H1 (cell line): ENCODE measurements around the gene VPS18. TPM values are rescaled to one million over a fixed set of nuclear protein-coding genes. Genes with fewer than 3 reads are reported as not detected.

Experiments used
- CTCF ChIA-PET: fragments of 300-600 bp; sonication (Branson Sonifier 250); formaldehyde crosslinking; loops from one replicate; lab custom pipeline; 2021; ENCODE audit not compliant: partially characterized antibody; lab: Charles Lee
- POLR2A ChIA-PET: fragments of 300-600 bp; sonication (Branson Sonifier 250); formaldehyde crosslinking; loops from one replicate; lab custom pipeline; 2021; ENCODE audit warnings: inconsistent platforms; ENCODE audit not compliant: partially characterized antibody; lab: Charles Lee
- DNase-seq, 2 experiments: peaks; one replicate each; pipeline versions ENCODE4 v3.0.0 to v3.0.0-alpha.2; 2010 to 2022; ENCODE audit warnings: low spot score in 2 of 2, low read depth in 1 of 2, mixed read lengths in 1 of 2
- FAIRE-seq: peaks from 2 replicates; lab custom pipeline; 2011; peaks lifted over from hg19 to GRCh38; lab: Jason Lieb, UNC
- H2AFZ ChIP-seq: 2 replicates; pipeline ENCODE4 v1.8.1; 2012; ENCODE audit warnings: low read length, inconsistent platforms
- H2AK5ac ChIP-seq: 2 replicates; pipeline ENCODE4 v1.6.1; 2013; ENCODE audit warnings: low read depth, low read length
- H2BK120ac ChIP-seq: replicated peaks from 2 replicates; pipeline ENCODE3; 2013; ENCODE audit warnings: low read depth, low read length, inconsistent platforms
- H2BK12ac ChIP-seq: 2 replicates; pipeline ENCODE4 v1.6.1; 2013; ENCODE audit warnings: low read depth, low read length
- H2BK15ac ChIP-seq: 2 replicates; pipeline ENCODE4 v1.6.1; 2013; ENCODE audit warnings: low read length
- H2BK20ac ChIP-seq: 2 replicates; pipeline ENCODE4 v1.6.1; 2013; ENCODE audit warnings: low read length
- H2BK5ac ChIP-seq: 2 replicates; pipeline ENCODE4 v1.6.1; 2013; ENCODE audit warnings: low read depth, low read length
- H3K14ac ChIP-seq: 2 replicates; pipeline ENCODE4 v1.6.1; 2013; ENCODE audit warnings: inconsistent platforms; ENCODE audit not compliant: insufficient read length
- H3K18ac ChIP-seq: 2 replicates; pipeline ENCODE4 v1.6.1; 2013; ENCODE audit warnings: low read length; ENCODE audit errors: extremely low read depth
- H3K23ac ChIP-seq: 2 replicates; pipeline ENCODE4 v1.6.1; 2013; ENCODE audit warnings: inconsistent platforms; ENCODE audit not compliant: insufficient read length
- H3K23me2 ChIP-seq: 2 replicates; pipeline ENCODE4 v1.6.1; 2013; ENCODE audit warnings: low read depth, low read length
- H3K27ac ChIP-seq: 2 replicates; pipeline ENCODE4 v1.6.1; 2011; ENCODE audit warnings: low read depth, low read length, inconsistent platforms
- H3K27me3 ChIP-seq, 4 experiments: replicated peaks in 1 of 4; 1 replicate in 1 of 4; 2 replicates in 3 of 4; pipeline versions ENCODE4 v1.6.1 to v1.8.1; 2011 to 2013; ENCODE audit warnings: low read length in 3 of 4, mild to moderate bottlenecking in 3 of 4, inconsistent platforms in 2 of 4, mixed read lengths in 2 of 4, moderate library complexity in 1 of 4; ENCODE audit not compliant: control insufficient read depth in 3 of 4, insufficient read depth in 3 of 4; ENCODE audit errors: extremely low read depth in 1 of 4
- H3K36me3 ChIP-seq, 4 experiments: 2 replicates each; pipeline versions ENCODE4 v1.6.1 to v1.8.1; 2011 to 2013; ENCODE audit warnings: mild to moderate bottlenecking in 4 of 4, low read length in 3 of 4, moderate library complexity in 2 of 4, control low read depth in 1 of 4, inconsistent platforms in 1 of 4; ENCODE audit not compliant: insufficient read depth in 4 of 4, control insufficient read depth in 2 of 4
- H3K4ac ChIP-seq: replicated peaks from 2 replicates; pipeline ENCODE3; 2013; ENCODE audit warnings: low read length, low read depth, mixed read lengths, inconsistent platforms; ENCODE audit not compliant: insufficient read length
- H3K4me1 ChIP-seq, 4 experiments: replicated peaks in 1 of 4; 1 replicate in 1 of 4; 2 replicates in 3 of 4; pipeline versions ENCODE4 v1.6.1 to v1.8.1; 2011 to 2013; ENCODE audit warnings: low read length in 3 of 4, inconsistent platforms in 2 of 4, mixed read lengths in 1 of 4; ENCODE audit not compliant: insufficient read depth in 4 of 4, control insufficient read depth in 3 of 4
- H3K4me2 ChIP-seq, 2 experiments: 2 replicates each; pipeline versions ENCODE4 v1.6.1 to v1.8.1; 2011 to 2013; ENCODE audit warnings: low read depth in 2 of 2, low read length in 2 of 2, control low read depth in 1 of 2, inconsistent platforms in 1 of 2, mild to moderate bottlenecking in 1 of 2; ENCODE audit not compliant: insufficient read depth in 1 of 2
- H3K4me3 ChIP-seq, 4 experiments: fragments of 200-600, 300-600 bp in 1 of 4; sonication (generic), shearing (Covaris generic), sonication (Bioruptor Twin) in 1 of 4; 2 replicates each; pipeline versions ENCODE4 v1.5.1 to v1.8.1; 2011 to 2016; ENCODE audit warnings: low read length in 4 of 4, low read depth in 3 of 4, control low read depth in 2 of 4, inconsistent platforms in 2 of 4, mild to moderate bottlenecking in 2 of 4, mixed read lengths in 1 of 4, moderate library complexity in 1 of 4; ENCODE audit not compliant: insufficient read depth in 2 of 4; ENCODE audit errors: extremely low read depth in 1 of 4
- H3K56ac ChIP-seq: replicated peaks from 2 replicates; pipeline ENCODE3; 2013; ENCODE audit warnings: low read depth, mild to moderate bottlenecking, mixed read lengths, low read length, inconsistent platforms; ENCODE audit not compliant: insufficient read length
- H3K79me1 ChIP-seq: 2 replicates; pipeline ENCODE4 v1.6.1; 2013; ENCODE audit warnings: low read depth, low read length, control low read depth
- H3K79me2 ChIP-seq, 2 experiments: 2 replicates each; pipeline versions ENCODE4 v1.6.1 to v1.8.1; 2012 to 2013; ENCODE audit warnings: low read length in 2 of 2, mild to moderate bottlenecking in 2 of 2, inconsistent platforms in 1 of 2; ENCODE audit not compliant: insufficient read depth in 2 of 2, control insufficient read depth in 1 of 2
- H3K9ac ChIP-seq, 4 experiments: replicated peaks in 1 of 4; 1 replicate in 1 of 4; 2 replicates in 3 of 4; pipeline versions ENCODE4 v1.6.1 to v1.8.1; 2011 to 2013; ENCODE audit warnings: low read depth in 3 of 4, low read length in 3 of 4, control low read depth in 2 of 4, mild to moderate bottlenecking in 2 of 4, moderate library complexity in 2 of 4, inconsistent platforms in 1 of 4; ENCODE audit errors: extremely low read depth in 1 of 4
- H3K9me3 ChIP-seq, 2 experiments: 2 replicates each; pipeline versions ENCODE4 v1.6.1 to v1.8.1; 2012 to 2013; ENCODE audit warnings: mild to moderate bottlenecking in 2 of 2, moderate library complexity in 2 of 2, control low read depth in 1 of 2, inconsistent platforms in 1 of 2, low read depth in 1 of 2, low read length in 1 of 2, mixed read lengths in 1 of 2; ENCODE audit not compliant: insufficient read depth in 2 of 2
- H4K20me1 ChIP-seq, 2 experiments: replicated peaks in 1 of 2; 2 replicates each; pipeline versions ENCODE3 to v1.8.1; 2011 to 2013; ENCODE audit warnings: inconsistent platforms in 2 of 2, low read length in 2 of 2, mild to moderate bottlenecking in 1 of 2; ENCODE audit not compliant: insufficient read depth in 2 of 2, control insufficient read depth in 1 of 2
- H4K5ac ChIP-seq: 2 replicates; pipeline ENCODE4 v1.6.1; 2013; ENCODE audit warnings: low read length, low read depth, mixed read lengths, inconsistent platforms; ENCODE audit not compliant: insufficient read length
- H4K8ac ChIP-seq: 2 replicates; pipeline ENCODE4 v1.8.0; 2013; ENCODE audit warnings: mild to moderate bottlenecking, moderate library complexity, low read length, inconsistent platforms; ENCODE audit not compliant: insufficient read depth; ENCODE audit errors: extremely low read depth
- H4K91ac ChIP-seq: replicated peaks from 2 replicates; pipeline ENCODE3; 2013; ENCODE audit warnings: low read length, mixed read lengths, inconsistent platforms; ENCODE audit not compliant: insufficient read length
- BCL11A ChIP-seq, 2 experiments: IDR thresholded peaks; one replicate each; pipeline ENCODE4 v1.6.1; 2011; ENCODE audit warnings: low read depth in 2 of 2, low read length in 2 of 2, mild to moderate bottlenecking in 2 of 2
- SIRT6 ChIP-seq: IDR thresholded peaks from one replicate; pipeline ENCODE4 v1.7.1; 2012; ENCODE audit warnings: low read length, inconsistent platforms
- WGBS, 2 experiments: shearing (Covaris generic) in 1 of 2; methylation state at CpG; one replicate each; pipeline versions ENCODE4 v1.1.6 to v1.1.7; 2013 to 2015; ENCODE audit warnings: low lambda C conversion rate in 2 of 2, mixed read lengths in 2 of 2, inconsistent platforms in 1 of 2, low coverage in 1 of 2, missing lambda C conversion rate in 1 of 2; ENCODE audit not compliant: insufficient replicate concordance in 2 of 2, insufficient coverage in 1 of 2, insufficient read length in 1 of 2; ENCODE audit errors: extremely low coverage in 1 of 2, missing lambda C conversion rate in 1 of 2; 5-methylcytosine and 5-hydroxymethylcytosine counted together
- polyA plus RNA-seq, 7 experiments: library from polyadenylated mRNA; depleted of rRNA in 3 of 7; stranded (reverse) in 5 of 7; unstranded in 2 of 7; fragments of >200 nt in 5 of 7; fragments of 200-250 nt in 2 of 7; gene quantifications; 1 replicate in 5 of 7; 2 replicates in 1 of 7; 4 replicates in 1 of 7; pipeline versions ENCODE4 v1.2.1 to v1.2.3, GENCODE V29; 2011 to 2013; ENCODE audit warnings: missing spikeins in 2 of 7, mixed read lengths in 2 of 7
- total RNA-seq: library from RNA; stranded (reverse); fragmentation: NEBNext Ultra II Directional; extraction: Animal tissue kit (Norgen Biotek cat#: 25700); gene quantifications from 2 replicates; pipeline ENCODE4 v1.2.1, GENCODE V29; 2021

VPS18 gene
- total and polyA plus RNA-seq, 2 of the 8 experiments (the other 6 are each of a cell fraction or from before 2014, with no cell fraction given): 28.9 to 32.7 TPM

DNA sequence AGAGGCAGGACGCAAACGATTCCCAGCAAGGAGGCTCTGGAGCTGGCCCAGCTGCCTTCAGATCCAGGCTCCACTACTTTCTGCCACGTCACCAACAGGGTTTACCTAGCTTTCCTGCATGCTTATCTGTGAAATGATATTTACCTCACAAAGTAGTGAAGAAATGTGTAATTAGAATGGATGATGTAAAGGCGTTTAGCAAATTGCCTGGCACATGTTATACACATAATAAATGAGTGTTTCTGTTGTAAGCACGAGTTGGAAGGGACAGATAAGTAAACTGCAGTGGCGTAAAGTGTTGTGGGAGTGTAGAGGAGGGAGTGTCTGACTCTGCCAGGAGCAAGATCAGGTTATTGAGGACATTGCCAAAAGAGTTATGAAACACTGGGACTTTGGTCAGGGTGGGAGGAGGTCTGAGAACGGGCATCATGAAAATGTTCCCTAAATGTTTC lies 55.5 kb downstream of the VPS18 start:
- no peak overlapping the region for H2BK5ac ChIP-seq
- no peaks in the 10 kb centered on the region for H3K9me3 ChIP-seq
- ChIA-PET CTCF (interaction anchor here (0.7 to 33.1 kb wide), 7 partner anchors 9 to 259 kb away, joined by 3 to 590 read pairs (median 7); partner anchors contain the start of gene DLL4), POLR2A (interaction anchor here (1.1 to 43.8 kb wide), 4 partner anchors 2 to 166 kb away, joined by 3 to 1505 read pairs (median 755); partner anchors contain the start of genes CHAC1, DLL4 and INO80)
- TF ChIP-seq SIRT6 (no peak), BCL11A (IDR thresholded peaks at IDR 0.05; ENCODE audit: low read depth in 2 of 2, low read length in 2 of 2) (no peak)
- no peak overlapping the region for H2BK120ac ChIP-seq
- H3K4me2 ChIP-seq: no peak overlapping the region
- H3K23ac ChIP-seq: no peak overlapping the region
- no peak overlapping the region for H4K91ac ChIP-seq
- H3K18ac ChIP-seq: no peak overlapping the region
- H2AFZ ChIP-seq: no peak overlapping the region
- H3K27ac ChIP-seq: no peak overlapping the region
- 0 out of 2 replicates have a peak overlapping the region, but pooled peaks have one; percentile 8 for H2BK20ac ChIP-seq
- H3K56ac ChIP-seq: no peak overlapping the region
- FAIRE-seq: no peak
- no peak overlapping the region for H3K4me3 ChIP-seq
- 69% methylated on average over 7 of the region's 7 CpGs; no CpG with 5 or more reads in 1 of the 2 experiments for WGBS, 2 experiments
- H3K36me3 ChIP-seq: peaks cover 0 to 8% (median 0%) of the 10 kb centered on the region in 4 experiments; a peak in 3 of 8 replicates
- peaks cover 2 to 20% (median 7%) of the 10 kb centered on the region in 4 experiments for H3K4me1 ChIP-seq
- H2BK12ac ChIP-seq: peak overlapping the region; percentile 12; the same call in 1 of the 2 replicates
- H3K27me3 ChIP-seq: no peaks in the 10 kb centered on the region
- no peak overlapping the region for H4K8ac ChIP-seq
- no peaks in the 10 kb centered on the region for H3K79me1 ChIP-seq
- H4K5ac ChIP-seq: no peak overlapping the region
- H3K4ac ChIP-seq: no peak overlapping the region
- peaks cover 0 to 9% of the 10 kb centered on the region in 2 experiments; a peak in 2 of 4 replicates for H3K79me2 ChIP-seq
- H3K9ac ChIP-seq: no peak overlapping the region
- H4K20me1 ChIP-seq: no peaks in the 10 kb centered on the region
- peaks cover 10% of the 10 kb centered on the region for H3K23me2 ChIP-seq
- no peak overlapping the region for H3K14ac ChIP-seq
- H2BK15ac ChIP-seq: no peak overlapping the region
- no peak for DNase-seq
- 0 out of 2 replicates have a peak overlapping the region, but pooled peaks have one; percentile 24 for H2AK5ac ChIP-seq
